Activated naive CD4-positive, alpha-beta T cell (primary cell): ENCODE data around the gene SLAMF9.
A peak's percentile ranks its signal among the peaks of the same experiment; 100 is the strongest.

ENCODE experiments used
- DNase-seq, 4 experiments: peaks; one replicate each; lab custom pipeline; 2025; lab: John Stamatoyannopoulos, UW

SLAMF9 gene

DNA sequence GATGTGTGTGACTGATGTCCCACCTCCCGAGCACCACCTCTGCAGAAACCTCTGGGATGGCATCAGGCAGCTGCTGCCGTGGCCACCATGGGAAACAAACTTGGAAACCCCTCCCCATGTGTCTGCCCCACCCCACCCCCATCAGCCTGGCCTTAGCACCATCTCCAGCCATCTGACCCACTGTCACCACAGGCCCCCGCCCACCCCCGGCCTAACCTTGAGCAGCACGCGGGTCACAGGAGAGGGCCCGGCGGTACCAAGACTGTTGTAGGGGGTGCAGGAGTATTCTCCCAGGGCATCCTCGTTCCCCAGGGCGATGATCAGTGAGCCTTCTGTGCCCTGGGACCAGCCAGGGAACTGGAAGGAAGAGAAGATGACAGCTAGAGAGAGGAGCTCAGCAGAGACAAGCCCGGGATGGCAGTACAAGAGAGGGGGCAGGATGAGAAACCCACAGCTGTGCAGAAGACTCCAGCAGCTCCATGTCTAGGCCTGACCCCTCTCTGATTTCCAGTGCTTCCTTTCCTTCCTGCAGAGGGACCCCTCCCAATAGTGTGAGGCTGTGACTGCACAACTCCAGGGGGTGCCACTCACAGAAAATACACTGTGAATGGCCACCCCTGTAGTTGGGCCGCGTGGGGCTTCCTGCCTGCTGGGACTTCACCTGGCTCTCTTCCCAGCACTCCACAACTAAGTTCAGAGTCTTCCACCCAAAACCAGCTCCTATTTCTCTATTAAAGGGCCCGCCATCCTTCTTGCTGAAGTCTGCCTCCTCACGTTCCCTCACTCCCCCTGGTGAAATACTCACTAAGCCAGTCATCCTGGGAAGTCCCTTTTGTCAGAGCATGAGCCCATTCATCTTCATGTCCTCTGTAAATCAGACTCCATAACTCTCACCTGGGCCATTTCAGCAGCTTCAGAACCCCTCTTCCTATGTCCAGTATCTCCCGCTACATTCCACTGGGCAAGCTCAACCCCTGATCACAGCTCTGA is 21.4 kb downstream of the SLAMF9 start:
- DNase-seq, result no peak

GRCh38 chr1:159931795-159932173 is 22.3 kb downstream of the SLAMF9 start:
- no peak for DNase-seq

DNA sequence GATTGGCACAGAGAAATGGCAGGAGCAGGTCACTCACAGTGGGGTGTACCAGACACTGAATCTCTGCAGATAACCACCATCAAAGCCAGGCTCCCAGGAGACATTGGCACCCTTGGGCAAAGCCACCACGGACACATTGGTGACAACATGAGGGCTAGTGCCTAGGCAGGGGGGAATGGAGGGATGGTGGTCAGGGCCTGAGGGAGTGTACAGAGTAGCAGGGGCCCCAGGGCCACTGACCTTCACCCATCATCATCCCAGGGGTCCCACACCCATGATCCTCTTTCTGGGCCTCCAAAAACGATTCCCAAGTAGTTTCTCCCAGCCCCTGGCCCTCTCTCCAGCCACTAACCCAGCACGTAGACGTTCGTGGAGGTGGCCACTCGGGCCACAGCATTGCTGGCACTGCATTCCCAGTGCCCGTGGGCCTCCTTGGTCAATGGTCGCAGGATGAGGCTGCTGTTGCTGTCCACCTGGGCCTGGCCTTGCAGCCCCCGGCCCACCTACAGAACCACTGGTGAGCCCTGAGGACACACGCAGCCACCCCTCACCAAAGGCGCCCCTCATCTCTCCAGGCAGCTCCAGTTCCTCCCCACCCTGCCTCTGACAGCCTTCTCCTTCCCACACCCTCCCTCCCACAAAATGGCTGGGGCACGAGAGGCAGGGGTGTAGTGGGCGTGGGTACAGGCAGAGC is 22.8 kb downstream of the SLAMF9 start:
- DNase-seq, result no peak

- no peak for DNase-seq
Observed at GRCh38 chr1:159930634-159931033, 23.4 kb downstream of the SLAMF9 start.

DNA sequence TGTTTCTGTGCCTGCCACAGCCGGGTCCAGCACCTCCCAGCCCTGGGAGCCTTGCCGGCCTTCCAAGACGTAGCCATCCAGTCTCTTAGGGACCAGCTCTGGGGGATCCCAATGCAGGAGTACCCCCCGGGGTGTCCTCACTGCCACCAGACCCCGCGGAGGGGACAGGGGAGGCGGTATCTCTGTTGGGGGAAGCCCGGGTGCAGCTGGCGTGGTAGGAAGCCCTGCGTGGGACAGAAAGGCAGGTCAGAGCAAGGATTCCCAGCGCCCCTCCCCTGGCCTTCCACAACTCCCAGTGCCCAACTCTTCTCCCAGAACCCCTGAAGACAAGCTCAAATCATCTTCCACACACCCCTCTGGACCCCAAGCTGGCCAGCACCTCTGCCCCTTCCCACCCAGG is 23.8 kb downstream of the SLAMF9 start:
- no peak for DNase-seq

DNA sequence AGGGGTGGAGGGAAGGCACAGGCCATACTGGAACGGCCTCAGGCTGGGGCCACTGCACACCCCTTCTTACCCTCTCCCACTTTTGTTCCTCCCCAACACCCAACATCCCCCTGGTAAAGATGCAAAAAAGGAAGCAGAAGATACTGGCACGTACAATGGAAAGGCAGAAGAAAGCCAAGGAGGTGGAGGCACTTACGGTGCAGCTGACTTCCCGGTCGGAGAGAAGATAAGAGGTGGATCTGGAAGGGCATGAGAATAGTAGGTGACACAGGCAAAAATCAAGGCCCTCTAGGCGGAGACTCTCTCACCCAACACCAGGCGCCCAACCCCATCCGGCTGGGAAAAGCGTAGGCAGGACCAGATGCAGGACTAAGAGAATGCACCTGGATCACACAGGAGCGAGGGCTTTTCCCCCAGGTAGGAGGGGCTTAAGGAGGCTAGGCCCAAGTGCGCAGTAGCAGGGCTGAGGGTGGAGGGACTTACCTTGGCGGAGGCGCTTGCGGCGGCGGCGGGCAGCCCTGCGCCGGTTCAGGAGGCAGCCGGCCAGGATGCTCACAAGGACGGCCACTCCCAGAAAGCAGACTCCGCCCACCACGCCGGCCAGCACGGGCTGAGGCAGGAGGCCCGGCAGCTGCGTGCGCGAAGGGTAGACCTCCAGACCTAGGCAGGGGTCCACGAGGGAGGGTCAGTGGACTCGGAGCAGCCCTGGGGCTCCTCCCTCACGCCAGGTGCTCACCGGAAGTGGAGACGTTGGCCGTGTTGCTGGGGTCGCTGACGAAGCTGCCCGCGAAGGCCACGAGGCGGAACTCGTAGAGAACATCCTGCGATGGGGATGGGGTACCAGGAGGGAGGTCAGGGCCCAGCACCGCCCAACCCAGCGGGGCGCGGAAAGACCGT is 24.6 kb downstream of the SLAMF9 start:
- DNase-seq, result no peak

- no peak for DNase-seq
Observed at GRCh38 chr1:159928491-159929050, 25.5 kb downstream of the SLAMF9 start.

- no peak for DNase-seq
Observed at GRCh38 chr1:159927849-159928431, 26.1 kb downstream of the SLAMF9 start.

DNA sequence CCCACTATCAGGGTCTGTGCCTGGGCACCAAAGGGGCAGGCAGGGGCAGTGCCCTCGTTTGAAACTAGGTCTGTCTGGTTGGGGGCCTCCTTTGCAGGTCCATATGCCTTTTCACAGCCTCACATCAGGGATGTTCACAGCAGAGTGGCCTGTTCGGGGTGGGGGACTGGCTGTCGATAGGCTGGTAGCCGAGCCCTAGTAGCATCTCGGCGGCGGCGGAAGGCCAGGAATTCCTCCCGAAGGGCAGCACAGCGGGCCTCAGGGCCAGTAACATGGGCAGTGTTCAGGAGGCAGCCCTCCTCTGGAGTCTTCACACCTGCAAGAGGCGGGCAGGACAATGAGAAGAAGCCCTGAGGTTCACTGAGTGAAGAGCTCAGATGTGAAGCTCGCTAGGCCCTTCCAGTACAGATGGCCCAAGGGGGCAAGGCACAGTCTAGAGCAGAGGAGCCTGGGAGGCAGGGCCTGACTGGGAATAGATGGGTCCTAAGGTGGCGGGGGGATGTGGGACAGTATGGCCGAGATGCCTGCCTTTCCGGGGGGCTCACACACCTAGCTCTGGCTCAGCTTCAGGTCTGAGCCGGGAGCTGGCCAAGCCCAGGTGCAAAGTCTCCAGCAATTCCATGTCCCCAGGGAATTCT is 26.7 kb downstream of the SLAMF9 start:
- DNase-seq, result no peak

DNA sequence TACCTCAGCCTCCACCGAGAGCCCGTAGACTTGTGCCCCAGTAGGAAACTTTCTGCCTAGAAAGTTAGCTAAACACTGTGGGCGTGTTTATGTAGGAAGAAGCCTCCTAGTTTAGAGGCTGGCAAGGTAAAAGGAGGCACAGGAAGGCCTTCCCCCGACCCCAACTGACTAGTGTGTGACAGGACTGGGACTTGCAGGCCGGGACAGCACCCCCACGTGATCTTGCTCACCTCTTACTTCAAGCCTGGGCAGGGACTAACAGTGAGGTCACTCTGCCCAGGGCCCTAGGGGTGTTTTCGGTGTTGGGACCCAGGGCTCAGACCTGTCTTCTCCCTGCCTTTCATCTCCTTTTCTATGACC is 28.3 kb downstream of the SLAMF9 start:
- DNase-seq, result no peak

- DNase-seq, result peak; percentile 67 to 84 (median 76)
Observed at GRCh38 chr1:159924791-159925718, 29.0 kb downstream of the SLAMF9 start, which contains the start of gene TAGLN2. TAGLN2 (minus strand) TSS chr1:159925507; CDS start chr1:159920509, 4,998 bp downstream.

GRCh38 chr1:159924025-159924790 is 29.8 kb downstream of the SLAMF9 start:
- peak in 3 of 4 experiments; percentile 37 to 56 (median 43) for DNase-seq

DNA sequence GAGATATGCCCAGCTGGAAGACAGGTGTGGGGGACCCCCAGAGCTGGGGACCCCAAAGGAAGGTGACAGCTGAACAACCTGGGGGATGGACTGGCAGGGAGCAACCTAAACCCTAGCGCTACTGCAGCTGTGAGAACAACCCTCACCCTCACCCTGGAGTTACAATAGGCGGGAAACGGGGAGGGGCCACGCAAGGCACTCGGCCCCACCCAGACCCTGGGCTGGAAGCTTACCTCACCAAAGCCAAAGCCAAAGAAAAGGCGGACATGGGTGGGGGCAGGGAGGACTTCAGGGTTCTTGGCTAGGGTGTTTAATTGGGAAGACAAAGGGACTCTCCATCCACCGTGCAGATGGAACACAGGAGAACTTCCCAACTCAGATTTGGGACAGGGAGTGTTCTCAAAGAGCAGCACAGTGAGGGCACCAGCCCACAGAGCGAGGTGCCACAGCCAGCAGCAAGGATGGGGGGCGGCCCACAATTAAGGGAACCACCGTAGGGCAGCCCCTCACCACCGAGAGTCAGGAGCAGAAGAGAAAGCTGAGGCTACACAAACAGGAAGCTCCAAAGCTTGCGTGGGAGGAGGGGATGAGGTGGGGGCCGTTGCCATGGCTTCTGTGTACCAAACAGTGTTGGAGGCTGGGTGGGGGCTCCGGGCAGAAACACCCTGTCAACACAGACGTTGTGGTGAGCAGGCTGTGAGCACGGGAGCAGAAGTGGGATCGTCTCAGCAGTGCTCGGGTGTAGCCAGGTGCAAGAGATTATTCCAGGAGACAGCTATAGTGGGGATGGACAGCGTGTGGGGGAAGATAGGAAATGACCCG is 30.6 kb downstream of the SLAMF9 start:
- DNase-seq, result peak; percentile 12 to 82 (median 58)

DNA sequence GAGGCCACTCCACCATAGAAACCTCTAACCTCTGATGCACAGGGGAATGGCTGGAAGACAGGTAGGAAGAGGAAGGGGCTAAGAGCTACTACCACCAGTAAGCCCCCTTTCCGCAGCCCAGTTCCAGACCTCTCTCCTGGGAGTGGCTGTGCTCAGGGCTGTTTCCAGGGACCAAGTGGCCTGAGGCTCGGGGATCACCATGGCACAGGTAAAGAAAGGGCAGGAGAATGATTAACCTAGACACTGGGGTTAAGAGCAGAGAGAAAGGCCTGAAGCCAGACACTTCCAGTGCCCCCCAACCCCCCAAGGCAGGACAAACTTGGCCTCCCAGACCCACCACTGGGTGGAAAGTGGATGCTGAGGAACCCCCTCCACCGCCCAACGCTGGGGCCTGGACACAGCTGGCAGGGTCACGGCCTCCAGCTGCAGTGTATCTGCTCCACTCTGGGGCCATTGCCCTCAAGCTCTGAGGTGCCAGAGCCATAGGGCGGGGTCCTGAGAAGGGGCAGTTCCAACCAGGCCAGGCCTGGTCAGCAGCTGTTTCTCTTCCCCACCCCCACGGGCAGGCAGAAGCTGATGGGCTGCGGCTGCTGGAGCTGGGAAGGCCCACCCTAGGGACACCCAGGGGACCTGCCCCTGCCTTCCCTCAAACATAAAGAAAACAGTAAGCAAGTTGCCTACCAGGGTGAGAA is 31.4 kb downstream of the SLAMF9 start:
- no peak for DNase-seq

DNA sequence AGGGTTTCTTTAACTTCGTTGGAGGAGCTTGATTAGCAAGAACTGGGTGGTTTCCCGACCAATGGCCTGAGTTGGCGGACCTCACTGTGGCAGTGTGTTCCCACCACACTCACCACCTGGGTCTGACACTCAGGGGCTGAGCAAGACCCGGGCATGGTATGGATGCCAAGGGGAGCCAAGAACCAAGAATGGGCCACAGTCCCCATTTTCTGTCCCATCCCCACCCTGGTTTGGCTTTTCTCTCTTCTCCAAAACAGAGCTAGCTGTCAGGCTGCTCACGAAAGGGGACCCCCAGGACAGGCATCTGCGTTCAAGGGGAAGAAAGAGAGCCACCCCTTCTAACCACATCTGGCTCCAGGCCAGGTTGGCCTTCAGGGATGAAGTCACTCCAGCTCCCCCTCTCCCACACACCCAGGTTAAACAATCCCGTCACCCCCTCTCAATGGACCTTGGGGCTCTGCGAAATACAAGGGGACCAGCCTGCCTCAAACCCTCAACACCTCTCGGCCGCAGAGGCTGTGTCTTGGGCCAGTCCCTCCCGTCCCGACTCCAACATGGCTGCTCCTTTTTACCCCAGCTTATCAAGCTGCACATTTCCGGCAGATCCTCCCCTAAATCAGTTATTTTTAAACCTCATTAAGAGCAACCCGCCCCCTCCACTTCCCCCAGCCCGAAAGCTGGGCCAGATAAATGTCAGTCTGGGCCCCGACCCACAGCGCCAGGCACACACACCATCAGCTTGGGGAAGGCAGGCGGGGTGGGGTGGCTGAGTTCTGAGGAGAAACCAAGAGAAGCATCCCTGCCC is 32.1 kb downstream of the SLAMF9 start:
- no peak for DNase-seq

- no peak for DNase-seq
Observed at GRCh38 chr1:159921251-159921650, 32.8 kb downstream of the SLAMF9 start.

DNA sequence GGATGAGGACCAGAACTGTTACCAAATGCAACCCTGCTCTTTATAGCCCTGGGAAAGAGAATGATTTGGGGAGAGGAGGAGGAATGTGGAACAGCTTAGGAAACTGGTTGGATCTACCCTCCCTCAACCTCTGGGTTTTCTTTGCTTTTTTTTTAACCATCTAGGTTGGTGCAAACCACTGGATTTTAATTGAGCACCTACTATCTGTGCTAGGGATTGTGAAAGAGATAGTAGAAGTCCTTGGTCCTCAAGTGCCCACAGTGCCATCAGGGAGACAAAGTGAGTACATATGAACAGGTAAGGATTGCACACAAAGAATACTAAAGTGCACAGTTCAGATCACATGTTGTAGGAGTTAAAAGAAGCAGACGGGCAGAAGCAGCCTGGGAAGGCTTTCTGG is 33.4 kb downstream of the SLAMF9 start:
- no peak for DNase-seq
